Esophagus muscularis mucosa (tissue), 3 donors: ENCODE results near the gene STK4.

Experiments used
- POLR2A ChIP-seq: fragments of 450-650 bp; IDR thresholded peaks from one replicate; pipeline ENCODE4 v1.6.1; 2017; ENCODE audit warnings: antibody characterized with exemption, moderate library complexity, mild to moderate bottlenecking, low read depth
- TF ChIP-seq, protein P1 (sequence below), 3 experiments: fragments of 200-600 bp in 2 of 3; fragments of 450-650 bp in 1 of 3; sonication (generic) in 2 of 3; IDR thresholded peaks; one replicate each; pipeline ENCODE4 v1.5.1; 2017 to 2019; ENCODE audit warnings: antibody characterized with exemption in 3 of 3, mild to moderate bottlenecking in 2 of 3, moderate library complexity in 1 of 3

DNA sequence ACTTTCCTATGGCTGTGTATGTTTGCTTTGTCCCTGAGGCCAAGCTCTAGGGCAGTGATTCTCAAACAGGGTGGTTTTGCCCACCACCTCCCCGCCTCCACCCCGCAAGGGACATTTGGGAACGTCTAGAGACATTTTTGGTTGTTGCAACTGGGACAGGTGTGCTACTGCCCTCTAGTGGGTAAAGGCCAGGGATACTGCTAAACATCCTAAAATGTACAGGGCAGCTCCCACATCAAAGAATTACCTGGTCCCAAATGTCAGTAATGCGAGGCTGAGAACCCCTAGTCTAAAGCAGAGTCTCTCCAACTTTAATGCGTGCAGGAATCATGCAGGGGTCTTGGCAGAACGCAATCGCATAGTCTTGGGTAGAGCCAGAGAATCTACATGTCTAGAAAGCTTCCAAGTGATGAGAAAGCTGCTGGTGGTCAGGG, 129.5 kb downstream of the STK4 start:
- TF ChIP-seq POLR2A, result no peak
- TF ChIP-seq, protein P1, sequence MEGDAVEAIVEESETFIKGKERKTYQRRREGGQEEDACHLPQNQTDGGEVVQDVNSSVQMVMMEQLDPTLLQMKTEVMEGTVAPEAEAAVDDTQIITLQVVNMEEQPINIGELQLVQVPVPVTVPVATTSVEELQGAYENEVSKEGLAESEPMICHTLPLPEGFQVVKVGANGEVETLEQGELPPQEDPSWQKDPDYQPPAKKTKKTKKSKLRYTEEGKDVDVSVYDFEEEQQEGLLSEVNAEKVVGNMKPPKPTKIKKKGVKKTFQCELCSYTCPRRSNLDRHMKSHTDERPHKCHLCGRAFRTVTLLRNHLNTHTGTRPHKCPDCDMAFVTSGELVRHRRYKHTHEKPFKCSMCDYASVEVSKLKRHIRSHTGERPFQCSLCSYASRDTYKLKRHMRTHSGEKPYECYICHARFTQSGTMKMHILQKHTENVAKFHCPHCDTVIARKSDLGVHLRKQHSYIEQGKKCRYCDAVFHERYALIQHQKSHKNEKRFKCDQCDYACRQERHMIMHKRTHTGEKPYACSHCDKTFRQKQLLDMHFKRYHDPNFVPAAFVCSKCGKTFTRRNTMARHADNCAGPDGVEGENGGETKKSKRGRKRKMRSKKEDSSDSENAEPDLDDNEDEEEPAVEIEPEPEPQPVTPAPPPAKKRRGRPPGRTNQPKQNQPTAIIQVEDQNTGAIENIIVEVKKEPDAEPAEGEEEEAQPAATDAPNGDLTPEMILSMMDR (IDR thresholded peaks at IDR 0.05), result peak; percentile 52 to 79 (median 64)
